IMR-90 (cell line): Measurements from ENCODE around the gene HMX1.

Source experiments
- CEBPB ChIP-seq: IDR thresholded peaks from 2 replicates; pipeline ENCODE4 v1.6.1; 2012; ENCODE audit warnings: low read depth, low read length, improper control_type of control experiment
- CHD1 ChIP-seq: IDR thresholded peaks from 2 replicates; pipeline ENCODE4 v1.6.1; 2012; ENCODE audit warnings: low read depth, low read length, improper control_type of control experiment
- CTCF ChIP-seq: conservative IDR thresholded peaks from 2 replicates; pipeline ENCODE4 v1.5.1; 2012; ENCODE audit warnings: mild to moderate bottlenecking, low read depth, low read length, improper control_type of control experiment
- ELK1 ChIP-seq: fragments of 150-350 bp; IDR thresholded peaks from 2 replicates; pipeline ENCODE4 v1.6.1; 2016; ENCODE audit warnings: low read depth, mild to moderate bottlenecking, low read length, moderate library complexity, borderline replicate concordance
- FOS ChIP-seq: fragments of 150-350 bp; IDR thresholded peaks from 2 replicates; pipeline ENCODE4 v1.6.1; 2016; ENCODE audit warnings: low read depth, low read length
- POLR2A ChIP-seq: IDR thresholded peaks from 2 replicates; pipeline ENCODE4 v1.6.1; 2012; ENCODE audit warnings: mild to moderate bottlenecking, low read depth, low read length
- RCOR1 ChIP-seq: IDR thresholded peaks from 2 replicates; pipeline ENCODE4 v1.6.1; 2012; ENCODE audit warnings: mild to moderate bottlenecking, low read length, improper control_type of control experiment; ENCODE audit not compliant: insufficient replicate concordance

DNA sequence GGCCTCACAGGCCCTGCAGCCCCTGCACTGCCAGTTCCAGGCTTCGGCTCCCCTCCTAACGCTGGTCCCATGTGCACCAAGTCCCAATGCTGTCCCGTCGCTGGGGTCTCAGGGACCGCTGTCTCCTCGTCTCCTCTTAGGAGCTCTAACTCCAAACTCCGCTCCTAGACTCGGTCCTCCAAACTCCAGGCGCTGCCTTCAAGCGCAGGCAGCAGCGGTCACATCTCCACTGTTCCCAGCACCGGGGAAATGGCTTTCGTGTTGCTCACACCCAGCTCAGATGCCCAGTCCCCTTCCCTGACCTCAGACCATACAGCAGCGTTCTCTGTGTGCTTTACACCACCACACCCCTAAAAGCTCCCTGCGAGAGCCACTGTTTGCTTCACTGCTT is 19.6 kb upstream of the HMX1 start:
- TF ChIP-seq CEBPB: no peak
- TF ChIP-seq CTCF: no peak
- no peak for TF ChIP-seq POLR2A
- TF ChIP-seq RCOR1: no peak
- no peak for TF ChIP-seq ELK1
- no peak for TF ChIP-seq FOS
- no peak for TF ChIP-seq CHD1
